ENCODE measurements around the gene TYK2. TPM values are rescaled to one million over a fixed set of nuclear protein-coding genes. Genes with fewer than 3 reads are reported as not detected.

The TYK2 gene
- total RNA-seq, 1 experiment from 2014 or later, result 124 TPM

DNA sequence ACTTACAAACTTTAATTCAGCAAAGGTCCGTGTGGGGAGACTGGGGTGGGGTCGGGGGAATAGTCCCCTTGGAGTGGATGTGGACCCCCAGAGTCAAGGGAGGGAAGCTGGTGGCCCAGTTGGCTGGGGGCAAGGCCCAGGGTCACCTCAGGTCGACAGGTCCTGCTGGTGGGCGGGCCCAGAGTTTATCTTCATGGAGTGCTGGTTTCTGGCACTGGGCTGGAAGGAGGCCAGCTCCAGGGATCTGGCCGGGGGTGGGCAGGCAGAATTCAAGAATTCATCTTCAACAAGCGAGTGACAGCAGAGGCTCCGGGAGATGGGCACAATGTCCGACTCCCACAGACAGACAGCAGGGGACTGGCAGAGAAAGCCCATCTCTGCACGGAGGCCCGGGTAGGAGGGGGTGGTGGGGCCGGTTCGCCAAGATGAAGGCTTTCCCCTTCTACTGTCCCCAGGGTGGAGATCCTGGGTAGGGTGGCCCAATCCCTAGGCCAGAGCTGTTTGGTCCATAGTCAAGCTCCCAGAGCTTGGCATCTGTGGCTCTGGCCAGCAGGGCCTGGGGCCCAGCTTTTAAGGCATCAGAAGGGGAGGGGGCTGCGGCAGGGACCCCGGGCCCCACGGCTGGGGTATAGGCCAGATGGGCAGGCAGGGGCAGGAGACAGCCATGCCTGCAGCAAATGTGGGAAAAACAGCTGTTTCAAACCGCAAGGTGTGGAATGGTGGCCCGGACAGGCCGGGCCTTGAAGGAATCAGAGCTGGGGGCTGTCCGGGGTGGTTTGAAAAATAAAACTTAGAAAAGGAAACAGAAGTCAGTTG, 63.9 kb downstream of the TYK2 start:
- Histone ChIP-seq H3K9me3 (no peaks in the 10 kb centered on the region), H3K27me3 (no peaks in the 10 kb centered on the region), H3K4me3 (peak overlapping the region; percentile 75), H3K36me3 (peaks cover 56% of the 10 kb centered on the region)
- no peak for DNase-seq

DNA sequence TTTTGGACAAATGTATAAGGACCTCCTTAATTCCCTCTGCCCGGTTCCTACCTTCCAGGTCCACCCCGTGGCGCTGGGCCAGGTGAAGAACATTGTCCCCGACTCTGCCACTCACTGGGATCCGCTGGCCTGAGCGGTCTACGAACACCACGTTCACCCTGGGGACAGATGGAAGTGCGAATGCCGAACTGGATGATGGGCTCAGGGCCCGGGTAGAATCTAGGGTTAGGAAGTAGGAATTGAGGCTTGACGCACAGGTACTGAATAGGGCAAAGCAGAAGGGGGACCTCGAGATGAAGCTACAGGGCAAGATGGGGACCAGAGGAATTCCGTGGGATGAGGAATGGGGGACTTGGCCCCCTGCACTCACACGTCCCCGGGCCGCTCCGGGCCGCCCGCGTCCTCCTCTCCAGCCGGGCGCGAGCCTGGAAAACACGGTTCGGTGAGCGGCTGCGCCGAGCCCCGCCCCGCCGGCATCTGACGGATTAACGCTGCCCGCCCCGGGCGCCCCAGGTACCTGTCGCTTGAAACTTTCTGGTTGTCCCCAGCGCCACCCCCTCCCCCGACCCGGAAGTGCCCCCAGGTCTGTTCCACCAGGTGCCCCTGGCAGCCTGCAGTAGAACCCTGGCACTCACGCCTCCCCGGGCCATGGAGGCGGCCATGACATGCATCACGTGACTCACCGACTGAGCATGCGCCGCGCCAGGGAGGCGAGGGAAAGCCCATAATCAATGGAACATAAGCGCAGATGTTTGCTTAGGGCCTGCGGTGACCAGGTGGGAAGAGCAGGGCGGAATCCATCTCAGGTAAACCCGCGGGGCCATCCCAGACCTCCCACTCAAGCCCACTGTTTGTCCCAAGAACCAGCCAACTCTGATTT, 64.8 kb downstream of the TYK2 start, which contains the start of gene FDX2:
Gene FDX2, minus strand, starts transcription at position 681 of the 880 bp plus-strand sequence. Its CDS starts 19 bp downstream, at position 662.
- H3K4me3 ChIP-seq, result peak within 1 kb of the TSS; percentile 75
- H3K9me3 ChIP-seq, result no peaks in the 10 kb centered on the region
- DNase-seq, result peak; percentile 91
- H3K36me3 ChIP-seq, result peaks cover 52% of the 10 kb centered on the region
- H3K27me3 ChIP-seq, result no peaks in the 10 kb centered on the region

DNA sequence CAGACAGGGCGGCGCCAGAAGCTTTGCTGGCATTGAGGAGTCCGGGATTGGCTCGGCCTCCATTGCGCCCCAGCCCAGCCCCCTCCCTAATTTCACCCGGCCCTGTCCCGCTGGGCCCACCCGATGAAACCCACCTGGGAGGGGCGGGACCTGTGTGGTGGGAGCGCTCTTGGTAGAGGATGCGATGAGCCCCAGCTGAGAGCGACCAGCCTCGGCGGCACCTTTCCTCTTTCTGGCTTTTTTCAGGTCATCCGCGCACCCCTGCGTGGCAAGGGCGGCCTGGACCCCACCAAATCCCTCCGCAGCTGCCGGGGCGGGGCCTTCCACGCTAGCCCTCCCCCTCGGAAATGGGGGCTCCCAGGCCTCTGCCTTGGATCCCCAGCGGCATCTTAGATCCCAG, 70.9 kb downstream of the TYK2 start, which contains the start of gene ZGLP1:
Gene ZGLP1, minus strand, starts transcription at position 393 of the 400 bp plus-strand sequence.
- DNase-seq, result no peak
- no peaks in the 10 kb centered on the region for H3K27me3 ChIP-seq
- H3K4me3 ChIP-seq, result no peak within 1 kb of the TSS
- H3K9me3 ChIP-seq, result no peaks in the 10 kb centered on the region
- H3K36me3 ChIP-seq, result peaks cover 24% of the 10 kb centered on the region

DNA sequence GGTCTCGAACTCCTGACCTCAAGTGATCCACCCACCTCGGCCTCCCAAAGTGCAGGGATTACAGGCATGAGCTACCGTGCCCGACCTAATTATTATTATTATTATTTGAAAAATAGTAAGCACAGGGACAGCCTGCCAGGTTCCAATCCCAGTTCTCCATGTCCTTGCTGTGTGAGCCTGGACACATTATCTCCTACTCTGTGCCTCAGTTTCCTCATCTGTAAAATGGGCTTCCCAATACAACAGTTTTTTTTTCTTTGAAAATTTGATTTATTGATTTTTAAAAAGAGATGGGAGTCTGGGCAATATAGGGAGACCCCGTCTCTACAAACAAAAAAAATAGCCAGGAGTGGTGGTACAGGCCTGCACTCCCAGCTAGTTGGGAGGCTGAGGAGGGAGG, 74.0 kb downstream of the TYK2 start:
- H3K36me3 ChIP-seq, result peaks cover 9% of the 10 kb centered on the region
- H3K9me3 ChIP-seq, result no peaks in the 10 kb centered on the region
- no peak overlapping the region for H3K4me3 ChIP-seq
- no peak for DNase-seq
- H3K27me3 ChIP-seq, result no peaks in the 10 kb centered on the region; the same call in 1 of the 2 replicates

DNA sequence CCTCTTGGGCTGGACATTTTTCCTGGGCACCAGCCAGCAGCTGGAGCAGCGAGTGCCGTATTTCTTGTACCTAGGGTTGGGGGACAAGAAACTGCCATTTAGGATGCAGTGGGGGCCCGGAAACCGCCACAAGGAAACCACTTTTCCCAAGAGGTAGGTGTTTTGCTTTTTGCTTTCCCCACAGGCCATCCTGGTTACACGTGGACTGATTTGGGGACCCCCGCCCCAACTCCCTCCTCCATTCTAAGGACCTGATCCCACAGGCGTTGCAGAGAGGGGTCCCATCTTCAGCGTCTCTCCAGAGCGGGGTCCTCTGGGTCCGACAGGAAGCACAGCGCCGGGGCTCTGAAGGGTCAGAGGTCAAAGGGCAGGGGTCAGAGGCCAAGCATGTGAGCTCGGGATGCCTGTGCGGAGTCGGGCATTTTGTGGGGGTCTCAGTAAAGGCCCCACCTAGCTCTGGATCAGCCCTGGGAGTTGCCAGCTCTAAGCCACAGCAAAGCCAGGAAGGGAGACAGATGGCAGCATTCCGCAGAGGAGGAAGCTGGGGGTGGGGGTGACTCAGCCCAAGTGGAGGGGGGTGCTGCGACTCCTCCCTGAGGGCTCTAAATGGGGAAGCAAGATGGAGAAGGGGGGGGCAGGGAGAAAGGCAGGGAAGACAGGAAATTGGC, 75.1 kb downstream of the TYK2 start:
- Histone ChIP-seq H3K36me3 (peaks cover 4% of the 10 kb centered on the region), H3K9me3 (no peaks in the 10 kb centered on the region), H3K27me3 (no peaks in the 10 kb centered on the region; the same call in none of the 2 replicates), H3K4me3 (no peak overlapping the region)
- peak; percentile 72 for DNase-seq

Other genes with a start within 250 kb of the TYK2 start
- gene DNMT1, start 185.6 kb downstream of the TYK2 start, total RNA-seq (2014; rRNA removed; shearing (Covaris generic); ENCODE audit: low replicate concordance), result 73.4 and 138 TPM in 2 replicates
- 14.0 and 14.6 TPM in 2 replicates for gene S1PR2, start 149.2 kb downstream of the TYK2 start, total RNA-seq (2014; rRNA removed; shearing (Covaris generic); ENCODE audit: low replicate concordance)
- gene MRPL4, start 128.4 kb downstream of the TYK2 start, total RNA-seq (2014; rRNA removed; shearing (Covaris generic); ENCODE audit: low replicate concordance), result 188 and 218 TPM in 2 replicates
- gene ICAM1, start 109.5 kb downstream of the TYK2 start, total RNA-seq (2014; rRNA removed; shearing (Covaris generic); ENCODE audit: low replicate concordance), result 3.8 and 5.1 TPM in 2 replicates
- not detected in 2 replicates for gene ICAM4, start 93.6 kb downstream of the TYK2 start, total RNA-seq (2014; rRNA removed; shearing (Covaris generic); ENCODE audit: low replicate concordance)
- gene ICAM5, start 90.6 kb downstream of the TYK2 start, total RNA-seq (2014; rRNA removed; shearing (Covaris generic); ENCODE audit: low replicate concordance), result not detected in 2 replicates
- 0.43 TPM in 1 of 2 replicates, not detected in the other for gene ZGLP1, start 70.8 kb downstream of the TYK2 start, total RNA-seq (2014; rRNA removed; shearing (Covaris generic); ENCODE audit: low replicate concordance)
- 30.8 and 43.8 TPM in 2 replicates for gene FDX2, start 64.6 kb downstream of the TYK2 start, total RNA-seq (2014; rRNA removed; shearing (Covaris generic); ENCODE audit: low replicate concordance)
- 21.0 and 30.3 TPM in 2 replicates for gene RAVER1, start 47.0 kb downstream of the TYK2 start, total RNA-seq (2014; rRNA removed; shearing (Covaris generic); ENCODE audit: low replicate concordance)
- gene ICAM3, start 40.9 kb downstream of the TYK2 start, total RNA-seq (2014; rRNA removed; shearing (Covaris generic); ENCODE audit: low replicate concordance), result 20.4 and 31.7 TPM in 2 replicates
- 485 and 519 TPM in 2 replicates for gene CDC37, start 23.0 kb upstream of the TYK2 start, total RNA-seq (2014; rRNA removed; shearing (Covaris generic); ENCODE audit: low replicate concordance)
- gene PDE4A, start 40.0 kb upstream of the TYK2 start, total RNA-seq (2014; rRNA removed; shearing (Covaris generic); ENCODE audit: low replicate concordance), result 3.1 and 5.5 TPM in 2 replicates
- gene KEAP1, start 122.8 kb upstream of the TYK2 start, total RNA-seq (2014; rRNA removed; shearing (Covaris generic); ENCODE audit: low replicate concordance), result 172 and 247 TPM in 2 replicates
- not detected in 2 replicates for gene S1PR5, start 136.9 kb upstream of the TYK2 start, total RNA-seq (2014; rRNA removed; shearing (Covaris generic); ENCODE audit: low replicate concordance)
- 16.6 and 27.0 TPM in 2 replicates for gene ATG4D, start 163.3 kb upstream of the TYK2 start, total RNA-seq (2014; rRNA removed; shearing (Covaris generic); ENCODE audit: low replicate concordance)
- gene KRI1, start 185.4 kb upstream of the TYK2 start, total RNA-seq (2014; rRNA removed; shearing (Covaris generic); ENCODE audit: low replicate concordance), result 31.7 and 43.3 TPM in 2 replicates
- gene CDKN2D, start 188.4 kb upstream of the TYK2 start, total RNA-seq (2014; rRNA removed; shearing (Covaris generic); ENCODE audit: low replicate concordance), result 24.9 and 43.3 TPM in 2 replicates
- 1.4 TPM in 1 of 2 replicates, not detected in the other for gene AP1M2, start 206.7 kb upstream of the TYK2 start, total RNA-seq (2014; rRNA removed; shearing (Covaris generic); ENCODE audit: low replicate concordance)
- gene SLC44A2, start 245.0 kb upstream of the TYK2 start, total RNA-seq (2014; rRNA removed; shearing (Covaris generic); ENCODE audit: low replicate concordance), result 0.54 and 3.3 TPM in 2 replicates